Heart left ventricle (tissue), 16 donors: ENCODE results near the gene HAGHL. TPM values are rescaled to one million over a fixed set of nuclear protein-coding genes. Genes with fewer than 3 reads are reported as not detected.

Experiments used
- ATAC-seq, 4 donors: fragments of 200-7000 bp; cut with Tn5 transposase; one replicate each; pipeline ENCODE4 v1.9.1; 2020 to 2022; ENCODE audit warnings: moderate library complexity in 4 of 4, mild to moderate bottlenecking in 3 of 4, moderate number of reproducible peaks in 1 of 4
- DNase-seq, 5 donors: peaks; one replicate each; pipeline ENCODE4 v3.0.0-alpha.2; 2020
- H3K27ac ChIP-seq, 12 donors: fragments of 200-600 bp; sonication (generic) in 4 of 12; one replicate each; pipeline versions ENCODE4 v1.5.0 to v1.8.0; 2016 to 2022; ENCODE audit warnings: mild to moderate bottlenecking in 2 of 12
- H3K27me3 ChIP-seq, 9 donors: fragments of 200-600 bp; sonication (generic) in 2 of 9; one replicate each; pipeline versions ENCODE4 v1.5.1 to v1.8.0; 2016 to 2022; ENCODE audit warnings: mild to moderate bottlenecking in 3 of 9
- H3K36me3 ChIP-seq, 9 donors: fragments of 200-600 bp; sonication (generic) in 2 of 9; one replicate each; pipeline versions ENCODE4 v1.5.0 to v1.8.0; 2018 to 2022; ENCODE audit warnings: mild to moderate bottlenecking in 2 of 9
- H3K4me1 ChIP-seq, 12 donors: fragments of 200-600 bp; sonication (generic) in 4 of 12; one replicate each; pipeline versions ENCODE4 v1.5.0 to v1.8.0; 2016 to 2022; ENCODE audit warnings: mild to moderate bottlenecking in 3 of 12
- H3K4me3 ChIP-seq, 12 donors: fragments of 200-600 bp; sonication (generic) in 4 of 12; one replicate each; pipeline versions ENCODE4 v1.5.0 to v1.8.0; 2017 to 2022; ENCODE audit warnings: mild to moderate bottlenecking in 9 of 12, moderate library complexity in 4 of 12
- H3K9me3 ChIP-seq, 12 donors: fragments of 200-600 bp; sonication (generic) in 4 of 12; one replicate each; pipeline versions ENCODE4 v1.5.0 to v1.8.0; 2016 to 2022; ENCODE audit warnings: mild to moderate bottlenecking in 1 of 12
- CTCF ChIP-seq, 12 donors: fragments of 200-600 bp; sonication (generic) in 4 of 12; IDR thresholded peaks; one replicate each; pipeline versions ENCODE4 v1.5.0 to v1.8.0; 2018 to 2022; ENCODE audit warnings: antibody characterized with exemption in 12 of 12, mild to moderate bottlenecking in 5 of 12
- POLR2A ChIP-seq, 2 donors: fragments of 450-650 bp; IDR thresholded peaks; one replicate each; pipeline ENCODE4 v1.6.1; 2017; ENCODE audit warnings: antibody characterized with exemption in 2 of 2, mild to moderate bottlenecking in 2 of 2, moderate library complexity in 2 of 2
- WGBS, 4 donors: extraction: QIAGEN DNeasy Blood & Tissue Kit in 2 of 4; methylation state at CpG; one replicate each; pipeline versions ENCODE4 v1.1.5 to v1.1.7; 2013 to 2018; 5-methylcytosine and 5-hydroxymethylcytosine counted together
- intact Hi-C, 10 donors: fragments of 100-400 bp; cut with DNase I; formaldehyde crosslinking; loops; one replicate each; pipeline versions ENCODE4 v1.11.1 to v1.14.2; 2022
- polyA plus RNA-seq, 2 donors: library from polyadenylated mRNA; stranded (reverse); fragments of 200-250 nt; gene quantifications; one replicate each; pipeline ENCODE4 v1.2.3, GENCODE V29; 2013
- total RNA-seq, 9 donors: library from RNA; depleted of rRNA in 2 of 9; stranded (reverse); fragments of >200 nt in 2 of 9; fragmentation: NEBNext Ultra II Directional in 3 of 9; extraction: Animal tissue kit (Norgen Biotek cat#: 25700) in 3 of 9; gene quantifications; one replicate each; pipeline versions ENCODE4 v1.1.0 to v1.2.4, GENCODE V29; 2016 to 2023
- donor health status: ischemic (EF 13 %, LVEDD 7.1; RV severe dilation, severe dysfunction).
- donor health status: healthy with polysubstance abuse.
- donor health status: DM: no; HTN: yes; CAD: no.
- donor health status: DM: no; HTN: no; CAD: no.
- donor health status: ischemic (EF 25% LVEDD 6.9; RV normal size, moderate dysfunction).
- donor health status: ischemic (EF 25% LVEDD 5.7; RV mildly dilated, moderate dysfunction).
- donor health status: healthy.
- donor health status: DM: yes; HTN: yes; CAD: no.
- donor health status: ischemic (EF 35%, LVEDD 5.7; RV mildly dilated, moderate dysfunction).
- donor health status: nonischemic (EF 11% LVEDD 7.7; RV severe dilation, severe dysfunction).
- donor health status: DM: yes; HTN: yes; CAD: no.
- donor health status: PGD.
- donor health status: ischemic (EF 29% LVEDD 5.4; RV normal size, mild dysfunction).
- donor health status: nonischemic (EF 23%, LVEDD 6.1; RV moderate dilation, normal function).

The HAGHL gene
- total and polyA plus RNA-seq, 11 donors = 5.0 to 44.2 (median 11.9) TPM

DNA sequence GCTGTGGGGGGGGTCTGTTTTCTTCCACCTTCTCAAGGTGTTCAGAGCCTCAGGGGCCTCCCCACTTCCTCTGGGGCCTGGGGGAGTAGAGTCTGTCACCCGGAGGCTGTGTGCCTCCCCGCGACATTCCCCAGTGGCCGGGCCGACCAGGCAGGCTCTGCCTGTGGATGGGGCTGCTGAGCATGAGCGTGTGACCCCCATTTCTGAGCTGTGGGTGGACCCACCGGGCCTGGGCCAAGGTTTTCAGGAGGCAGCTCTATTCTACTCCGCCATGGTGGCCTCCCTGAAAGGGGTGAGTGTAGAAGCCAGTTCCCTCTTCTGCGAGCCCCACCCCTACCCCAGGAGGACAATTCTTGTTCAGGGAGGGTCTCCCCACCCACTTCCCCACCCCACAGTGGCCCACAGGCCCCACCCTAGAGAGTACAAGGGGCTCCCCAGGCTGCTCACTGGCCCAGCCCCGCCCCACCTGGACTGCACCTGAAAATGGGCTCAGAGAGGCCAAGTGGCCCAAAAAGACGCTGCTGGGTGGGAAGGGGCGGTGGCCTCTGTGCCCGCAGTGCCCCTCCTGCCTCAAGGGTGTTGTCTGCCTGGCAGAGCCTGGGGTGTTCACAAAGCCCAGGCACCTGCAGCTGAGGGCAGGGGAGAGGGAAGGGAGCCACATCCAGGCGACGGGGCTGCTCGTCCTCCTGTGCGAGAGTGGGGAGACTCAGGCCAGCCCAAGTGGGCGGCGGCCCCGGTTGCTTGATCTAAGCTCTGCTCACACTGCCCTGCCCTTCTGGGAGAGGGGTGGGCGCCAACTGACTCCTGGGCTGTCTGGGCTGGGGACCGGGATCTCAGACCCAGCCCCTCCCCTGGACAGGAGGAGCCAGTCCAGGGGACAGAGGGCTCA, 35.0 kb downstream of the HAGHL start:
- 63 to 72% (median 67%) methylated on average over 4 to 22 of the region's 22 CpGs for WGBS, 4 donors
- Histone ChIP-seq H3K9me3 (no peaks in the 10 kb centered on the region), H3K36me3 (no peaks in the 10 kb centered on the region), H3K27me3 (peaks cover 0 to 17% (median 0%) of the 10 kb centered on the region in 9 donors), H3K27ac (no peak overlapping the region), H3K4me3 (no peak overlapping the region), H3K4me1 (peaks cover 0 to 4% (median 0%) of the 10 kb centered on the region in 12 donors)
- ATAC-seq (no peak), DNase-seq (peak in 1 of 5 donors; percentile 2)
- TF ChIP-seq CTCF (IDR thresholded peaks at IDR 0.05) (no peak), POLR2A (IDR thresholded peaks at IDR 0.05) (no peak)
- intact Hi-C loops = no loop called here

DNA sequence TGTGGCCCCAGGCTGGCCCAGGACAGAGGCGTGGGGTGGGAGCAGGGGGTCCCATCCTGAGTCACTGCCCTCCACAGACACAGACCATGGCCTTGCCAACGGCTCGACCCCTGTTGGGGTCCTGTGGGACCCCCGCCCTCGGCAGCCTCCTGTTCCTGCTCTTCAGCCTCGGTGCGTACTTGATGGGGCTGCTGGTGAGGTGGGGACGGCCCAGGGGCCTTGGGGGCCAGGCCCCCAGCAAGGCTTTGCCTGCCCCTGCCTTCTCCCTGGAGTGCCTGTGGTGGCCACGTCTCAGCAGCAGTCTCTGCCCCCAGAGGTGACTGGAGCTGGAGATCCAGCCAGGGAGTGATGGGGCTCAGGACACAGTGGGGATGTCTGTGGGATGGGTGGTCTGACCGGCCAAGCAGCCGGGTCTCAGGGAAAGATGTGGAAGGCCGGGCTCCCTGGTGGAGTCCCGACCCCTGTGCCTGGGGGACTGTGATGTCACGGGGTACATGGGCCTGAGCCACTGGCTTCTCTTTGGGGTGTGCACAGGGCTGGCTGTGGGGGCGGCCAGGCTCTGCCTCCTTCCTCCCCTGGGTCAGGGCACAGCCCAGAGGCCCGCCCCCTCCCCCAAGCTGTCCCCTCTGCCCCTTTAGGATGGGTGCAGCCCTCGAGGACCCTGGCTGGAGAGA, 35.8 kb downstream of the HAGHL start:
- H3K36me3 ChIP-seq = no peaks in the 10 kb centered on the region
- H3K27me3 ChIP-seq = peaks cover 0 to 17% (median 0%) of the 10 kb centered on the region in 9 donors
- intact Hi-C loops = no loop called here
- peak in 1 of 5 donors; percentile 2 for DNase-seq
- no peak overlapping the region for H3K4me3 ChIP-seq
- H3K4me1 ChIP-seq = peaks cover 0 to 4% (median 0%) of the 10 kb centered on the region in 12 donors
- no peak for ATAC-seq
- H3K27ac ChIP-seq = no peak overlapping the region
- TF ChIP-seq CTCF (IDR thresholded peaks at IDR 0.05) (no peak), POLR2A (IDR thresholded peaks at IDR 0.05) (no peak)
- WGBS, 4 donors = 70 to 78% (median 73%) methylated on average over 11 to 17 of the region's 17 CpGs
- H3K9me3 ChIP-seq = no peaks in the 10 kb centered on the region

GRCh38 chr16:763369-764183, 36.7 kb downstream of the HAGHL start:
- intact Hi-C loops = no loop called here
- peaks cover 0 to 17% (median 0%) of the 10 kb centered on the region in 9 donors for H3K27me3 ChIP-seq
- WGBS, 4 donors = 66 to 74% (median 73%) methylated on average over 8 to 21 of the region's 21 CpGs
- no peak overlapping the region for H3K4me3 ChIP-seq
- TF ChIP-seq POLR2A (IDR thresholded peaks at IDR 0.05) (no peak), CTCF (IDR thresholded peaks at IDR 0.05) (no peak)
- ATAC-seq = no peak
- no peaks in the 10 kb centered on the region for H3K9me3 ChIP-seq
- H3K4me1 ChIP-seq = no peaks in the 10 kb centered on the region
- H3K36me3 ChIP-seq = no peaks in the 10 kb centered on the region
- peak in 1 of 5 donors; percentile 4 for DNase-seq
- H3K27ac ChIP-seq = no peak overlapping the region
